Esophagus (tissue), 2 donors: ENCODE results near the gene DUOX2. TPM values are rescaled to one million over a fixed set of nuclear protein-coding genes. Genes with fewer than 3 reads are reported as not detected.

Experiments used
- H3K27ac ChIP-seq, 2 donors: one replicate each; pipeline ENCODE4 v1.5.1; 2013; ENCODE audit warnings: low read depth in 2 of 2, mild to moderate bottlenecking in 2 of 2, inconsistent platforms in 1 of 2, low read length in 1 of 2, moderate library complexity in 1 of 2
- H3K27me3 ChIP-seq, 2 donors: one replicate each; pipeline ENCODE4 v1.6.1; 2013; ENCODE audit warnings: low read length in 2 of 2, control low read depth in 1 of 2, mild to moderate bottlenecking in 1 of 2; ENCODE audit not compliant: insufficient read depth in 2 of 2, control insufficient read depth in 1 of 2
- H3K36me3 ChIP-seq, 2 donors: one replicate each; pipeline ENCODE4 v1.6.1; 2013; ENCODE audit warnings: low read length in 1 of 2; ENCODE audit not compliant: control insufficient read depth in 2 of 2, insufficient read depth in 2 of 2
- H3K4me1 ChIP-seq, 2 donors: one replicate each; pipeline ENCODE4 v1.6.1; 2013; ENCODE audit warnings: low read length in 1 of 2; ENCODE audit not compliant: control insufficient read depth in 2 of 2, insufficient read depth in 2 of 2
- H3K4me3 ChIP-seq, 2 donors: one replicate each; pipeline ENCODE4 v1.5.1; 2013; ENCODE audit warnings: low read length in 2 of 2, mild to moderate bottlenecking in 2 of 2, low read depth in 1 of 2, moderate library complexity in 1 of 2
- H3K9me3 ChIP-seq, 2 donors: one replicate each; pipeline ENCODE4 v1.6.1; 2013; ENCODE audit warnings: mild to moderate bottlenecking in 2 of 2, low read depth in 1 of 2, low read length in 1 of 2, moderate library complexity in 1 of 2; ENCODE audit not compliant: control insufficient read depth in 2 of 2, insufficient read depth in 1 of 2
- WGBS, 2 donors: extraction: QIAGEN DNeasy Blood & Tissue Kit; methylation state at CpG; one replicate each; pipeline ENCODE4 v1.1.7; 2013; 5-methylcytosine and 5-hydroxymethylcytosine counted together
- polyA plus RNA-seq, 2 donors: library from polyadenylated mRNA; stranded (reverse); fragments of 200-250 nt; gene quantifications; one replicate each; pipeline ENCODE4 v1.2.3, GENCODE V29; 2013
- donor health status: healthy with polysubstance abuse.
- donor health status: Bipolar disorder and iron deficiency.

DUOX2 gene
- polyA plus RNA-seq, 2 donors, result 15.8 to 26.3 TPM

DNA sequence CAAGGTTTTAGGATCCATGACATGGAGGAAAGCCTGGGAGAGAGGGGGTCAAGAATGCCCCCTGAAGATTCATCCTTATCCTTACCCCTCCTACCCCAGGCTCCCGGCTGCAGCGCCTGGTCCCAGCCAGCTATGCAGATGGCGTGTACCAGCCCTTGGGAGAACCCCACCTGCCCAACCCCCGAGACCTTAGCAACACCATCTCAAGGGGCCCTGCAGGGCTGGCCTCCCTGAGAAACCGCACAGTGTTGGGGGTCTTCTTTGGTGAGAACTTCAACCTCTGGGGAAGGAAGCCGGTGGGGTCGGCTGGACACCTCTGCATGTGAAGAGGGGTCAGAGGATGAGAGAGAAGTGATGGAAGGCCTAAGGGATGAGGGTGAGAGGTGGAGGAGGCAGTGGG is 20.1 kb upstream of the DUOX2 start:
- no peak overlapping the region for H3K4me3 ChIP-seq
- H3K27ac ChIP-seq, result no peak overlapping the region
- peaks cover 0 to 25% of the 10 kb centered on the region in 2 donors for H3K36me3 ChIP-seq
- 94% methylated on average over 7 of the region's 7 CpGs for WGBS, 2 donors
- no peaks in the 10 kb centered on the region for H3K27me3 ChIP-seq
- H3K9me3 ChIP-seq, result no peaks in the 10 kb centered on the region
- peaks cover 6 to 12% of the 10 kb centered on the region in 2 donors for H3K4me1 ChIP-seq

DNA sequence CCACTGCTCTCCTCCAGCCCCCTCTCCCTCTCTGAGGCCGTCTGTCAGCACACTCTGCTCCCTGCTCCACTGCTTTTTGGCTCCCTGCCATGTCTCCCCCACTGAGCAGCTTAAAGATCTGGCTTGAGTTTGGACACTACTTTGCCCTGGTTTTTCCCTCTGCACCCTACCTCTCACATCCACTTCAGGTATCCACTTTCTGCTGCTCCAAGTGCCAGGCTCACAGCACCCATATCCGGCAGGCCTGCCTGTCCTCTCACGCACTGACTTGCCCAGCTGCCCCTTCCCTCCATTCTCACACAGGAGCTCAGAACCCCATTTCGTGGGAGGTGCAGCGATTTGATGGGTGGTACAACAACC is 19.6 kb upstream of the DUOX2 start:
- Histone ChIP-seq H3K9me3 (no peaks in the 10 kb centered on the region), H3K4me1 (peaks cover 6 to 12% of the 10 kb centered on the region in 2 donors), H3K4me3 (no peak overlapping the region), H3K27me3 (no peaks in the 10 kb centered on the region), H3K27ac (no peak overlapping the region), H3K36me3 (peaks cover 0 to 21% of the 10 kb centered on the region in 2 donors)
- whole genome bisulfite sequencing, 2 donors, result 50 to 51% methylated on average over 5 of the region's 5 CpGs

DNA sequence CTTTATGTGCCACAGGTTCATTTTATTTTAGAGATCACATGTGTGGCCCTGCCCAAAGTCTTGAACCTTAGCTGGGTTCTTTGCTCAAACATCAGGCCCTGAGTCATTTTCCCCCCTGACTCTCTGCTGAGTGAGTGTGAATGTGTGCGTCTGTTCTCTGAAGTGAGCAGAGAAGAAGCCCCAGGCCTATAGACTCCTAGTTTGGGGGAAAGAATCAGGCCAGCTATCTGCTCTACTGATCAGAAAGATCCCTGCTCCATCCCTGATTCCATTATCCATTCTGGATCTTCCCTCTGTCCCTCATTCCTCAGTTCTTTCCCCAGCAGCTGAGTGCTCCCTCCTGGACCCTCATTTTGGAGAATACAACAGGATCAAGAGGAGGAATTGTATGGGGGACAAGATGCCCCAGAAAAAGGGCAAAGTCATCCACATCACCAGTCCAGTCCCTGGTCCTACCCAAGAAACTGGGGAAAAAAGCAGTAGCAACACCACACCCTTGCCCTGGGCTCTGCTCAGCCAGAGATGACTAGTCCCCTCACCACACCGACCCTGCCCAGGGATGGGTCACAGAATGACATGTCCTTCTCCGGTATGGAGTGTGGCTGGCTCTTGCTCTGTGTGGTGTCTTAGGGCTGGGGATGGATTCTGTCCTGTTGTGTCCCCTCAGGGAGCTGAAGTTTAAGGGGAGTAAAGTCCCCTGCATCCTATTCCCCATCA is 19.0 kb upstream of the DUOX2 start:
- Histone ChIP-seq H3K9me3 (no peaks in the 10 kb centered on the region), H3K4me3 (no peak overlapping the region), H3K4me1 (peaks cover 6 to 12% of the 10 kb centered on the region in 2 donors), H3K27ac (no peak overlapping the region), H3K27me3 (no peaks in the 10 kb centered on the region), H3K36me3 (peaks cover 0 to 18% of the 10 kb centered on the region in 2 donors)
- WGBS, 2 donors, result 52 to 65% methylated on average over 3 of the region's 3 CpGs

DNA sequence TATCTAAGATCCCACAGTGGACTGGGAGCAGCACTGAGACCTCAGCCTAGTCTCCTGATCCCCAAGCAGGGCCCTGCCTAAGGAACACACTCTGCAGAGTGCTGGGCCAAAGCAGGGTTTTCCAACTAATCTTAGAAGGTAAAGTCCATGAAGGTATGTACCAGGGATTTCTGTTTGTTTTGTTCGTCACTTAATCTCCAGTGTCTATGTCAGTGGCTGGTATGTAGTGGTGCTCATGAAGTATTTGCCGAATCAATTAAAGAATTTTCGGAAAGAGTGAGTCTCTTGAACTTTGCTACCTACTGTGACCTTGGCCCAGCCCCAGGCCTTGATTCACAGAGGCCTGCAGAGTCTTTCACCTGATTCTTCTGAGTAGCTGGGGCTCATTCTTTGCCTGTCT is 17.5 kb upstream of the DUOX2 start:
- H3K4me3 ChIP-seq, result peak overlapping the region in 1 of 2 donors; percentile 72
- peaks cover 0 to 13% of the 10 kb centered on the region in 2 donors for H3K36me3 ChIP-seq
- H3K27me3 ChIP-seq, result no peaks in the 10 kb centered on the region
- H3K9me3 ChIP-seq, result no peaks in the 10 kb centered on the region
- WGBS, 2 donors, result 77 to 85% methylated on average over 3 of the region's 3 CpGs
- no peak overlapping the region for H3K27ac ChIP-seq
- peaks cover 6 to 12% of the 10 kb centered on the region in 2 donors for H3K4me1 ChIP-seq

DNA sequence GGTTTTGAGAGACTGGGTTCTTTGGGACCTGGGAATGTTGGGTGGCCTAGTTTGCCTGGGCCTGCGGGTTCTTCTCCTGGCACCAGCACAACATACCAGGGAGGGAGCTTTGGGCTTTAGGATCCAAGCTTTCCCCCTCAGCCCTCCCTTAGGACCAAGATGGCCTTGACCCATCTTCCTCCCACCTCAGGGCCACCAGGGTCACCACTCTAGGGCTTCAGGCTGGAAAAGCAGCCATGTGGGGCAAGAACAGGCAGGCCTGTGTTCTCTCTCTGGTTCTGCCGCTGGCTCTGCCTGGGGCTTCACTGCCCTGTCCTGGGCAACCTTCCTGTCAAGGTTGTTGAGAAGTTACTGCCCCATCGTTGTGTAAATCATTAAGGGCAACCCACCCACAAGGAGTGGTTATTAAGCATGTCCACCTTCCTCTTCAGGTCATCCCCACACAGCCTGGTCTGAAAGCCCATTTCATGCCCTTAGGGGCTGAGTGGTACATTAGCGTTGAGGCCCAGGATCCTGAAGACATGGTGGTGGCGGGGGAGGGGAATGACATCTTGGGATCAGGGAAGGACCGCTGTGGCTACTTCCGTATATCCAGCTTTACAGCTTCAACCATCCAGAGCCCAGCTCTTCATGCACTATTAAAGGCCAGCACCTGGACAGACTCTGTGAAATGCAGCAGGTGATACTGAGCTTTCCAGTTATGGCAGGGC is 16.5 kb upstream of the DUOX2 start:
- 58 to 76% methylated on average over 7 of the region's 7 CpGs for WGBS, 2 donors
- peaks cover 6 to 12% of the 10 kb centered on the region in 2 donors for H3K4me1 ChIP-seq
- peak overlapping the region; percentile 85 to 93 for H3K27ac ChIP-seq
- H3K9me3 ChIP-seq, result no peaks in the 10 kb centered on the region
- H3K27me3 ChIP-seq, result no peaks in the 10 kb centered on the region
- H3K4me3 ChIP-seq, result peak overlapping the region; percentile 72 to 79
- H3K36me3 ChIP-seq, result peaks cover 0 to 12% of the 10 kb centered on the region in 2 donors

- peaks cover 2 to 12% of the 10 kb centered on the region in 2 donors for H3K4me1 ChIP-seq
- H3K9me3 ChIP-seq, result no peaks in the 10 kb centered on the region
- WGBS, 2 donors, result 4 to 5% methylated on average over 37 to 46 of the region's 46 CpGs
- H3K4me3 ChIP-seq, result peak within 1 kb of the TSS; percentile 72 to 79
- no peaks in the 10 kb centered on the region for H3K27me3 ChIP-seq
- H3K27ac ChIP-seq, result peak within 1 kb of the TSS; percentile 90 to 93
- H3K36me3 ChIP-seq, result peaks cover 0 to 6% of the 10 kb centered on the region in 2 donors
These were observed 15.7 kb upstream of the DUOX2 start, which contains the start of the genes DUOX1 and DUOXA1 for GRCh38 chr15:45129651-45130129. TSS of gene DUOX1 (plus strand) at chr15:45129994. CDS start at chr15:45131967, 1,973 bp downstream. TSS of gene DUOXA1 (minus strand) at chr15:45129879. CDS start at chr15:45123014, 6,865 bp downstream.

GRCh38 chr15:45128971-45129639 is 15.1 kb upstream of the DUOX2 start:
- H3K27me3 ChIP-seq, result no peaks in the 10 kb centered on the region
- 3 to 10% methylated on average over 46 to 47 of the region's 47 CpGs for WGBS, 2 donors
- peak overlapping the region; percentile 90 to 93 for H3K27ac ChIP-seq
- H3K9me3 ChIP-seq, result no peaks in the 10 kb centered on the region
- H3K36me3 ChIP-seq, result peaks cover 0 to 6% of the 10 kb centered on the region in 2 donors
- H3K4me3 ChIP-seq, result peak overlapping the region; percentile 72 to 79
- H3K4me1 ChIP-seq, result peaks cover 0 to 12% of the 10 kb centered on the region in 2 donors

GRCh38 chr15:45126535-45127158 is 12.7 kb upstream of the DUOX2 start:
- Histone ChIP-seq H3K36me3 (peaks cover 0 to 3% of the 10 kb centered on the region in 2 donors), H3K27ac (no peak overlapping the region), H3K4me1 (peaks cover 0 to 3% of the 10 kb centered on the region in 2 donors), H3K4me3 (no peak overlapping the region), H3K27me3 (no peaks in the 10 kb centered on the region), H3K9me3 (no peaks in the 10 kb centered on the region)
- 67% methylated on average over 2 of the region's 2 CpGs for WGBS, 2 donors

DNA sequence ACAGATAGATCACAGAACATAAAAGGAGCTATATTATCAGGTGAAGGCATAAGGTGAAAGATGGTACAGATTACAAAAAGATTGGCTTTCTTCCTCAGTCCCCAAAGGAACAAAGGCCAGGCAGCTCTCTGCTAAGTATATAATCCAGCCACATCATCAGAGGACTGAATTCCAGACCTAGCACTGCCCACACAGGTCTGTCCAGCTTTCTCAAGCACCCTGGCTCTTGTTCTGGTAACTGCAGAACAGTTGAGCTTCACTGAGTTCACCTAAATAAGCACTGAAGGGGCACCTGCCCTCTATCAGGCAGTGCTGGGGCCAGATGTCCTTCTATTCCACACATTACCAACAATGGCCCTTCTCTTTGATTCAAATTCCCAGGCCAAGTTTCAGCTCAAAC is 9.4 kb upstream of the DUOX2 start:
- no peaks in the 10 kb centered on the region for H3K9me3 ChIP-seq
- H3K4me1 ChIP-seq, result peaks cover 0 to 3% of the 10 kb centered on the region in 2 donors
- no peak overlapping the region for H3K4me3 ChIP-seq
- H3K27me3 ChIP-seq, result no peaks in the 10 kb centered on the region
- peak overlapping the region in 1 of 2 donors; percentile 46 for H3K27ac ChIP-seq
- peaks cover 0 to 19% of the 10 kb centered on the region in 2 donors for H3K36me3 ChIP-seq
